ENCODE data around the gene PIBF1.

- TF ChIP-seq POLR2AphosphoS5 (IDR thresholded peaks at IDR 0.05) (no peak), CTCF (IDR thresholded peaks at IDR 0.05) (no peak), EP300 (IDR thresholded peaks at IDR 0.05) (no peak), POLR2A (IDR thresholded peaks at IDR 0.05) (no peak)
Observed at GRCh38 chr13:73011751-73012150, 229.8 kb downstream of the PIBF1 start.
